ENCODE data around the gene UST. TPM values are rescaled to one million over a fixed set of nuclear protein-coding genes. Genes with fewer than 3 reads are reported as not detected.

The UST gene
- total RNA-seq, 1 experiment from 2014 or later, result 6.1 TPM

DNA sequence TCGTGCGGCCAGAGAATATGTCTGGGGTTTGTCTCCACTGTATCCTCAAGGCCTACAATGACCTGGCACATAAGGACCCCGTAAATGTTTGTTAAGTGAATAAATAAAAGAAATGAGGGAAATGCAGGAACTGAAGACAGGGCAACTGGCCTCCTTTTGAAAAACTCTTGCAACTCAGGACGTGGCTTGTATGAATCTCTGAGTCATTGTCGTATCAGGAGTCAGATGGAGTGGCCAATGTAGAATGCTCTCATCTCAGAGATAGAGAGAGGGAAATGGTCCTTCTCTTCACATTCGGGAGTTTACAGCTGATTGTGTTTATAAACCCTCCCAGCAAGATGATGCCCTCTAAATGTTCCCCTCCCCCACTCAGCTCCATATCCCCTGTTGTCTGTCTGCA is 57.1 kb downstream of the UST start:
- H3K4me2 ChIP-seq (ENCODE audit: low read length), result no peak overlapping the region
- TF ChIP-seq EGR1 (IDR thresholded peaks at IDR 0.05; ENCODE audit: low read depth) (no peak), ZNF274 (IDR thresholded peaks at IDR 0.05; ENCODE audit: low read depth, low read length) (no peak), YY1 (IDR thresholded peaks at IDR 0.05; ENCODE audit: extremely low read depth, insufficient replicate concordance, low read depth, low read length) (no peak), RAD21 (IDR thresholded peaks at IDR 0.05; ENCODE audit: low read depth) (no peak), JUND (IDR thresholded peaks at IDR 0.05) (no peak), FOSL1 (IDR thresholded peaks at IDR 0.05; ENCODE audit: low read depth) (no peak), POLR2AphosphoS5 (IDR thresholded peaks at IDR 0.05; ENCODE audit: low read depth, low read length) (no peak), SIN3A (IDR thresholded peaks at IDR 0.05; ENCODE audit: low read depth) (no peak), TCF7L2 (IDR thresholded peaks at IDR 0.05; ENCODE audit: borderline replicate concordance, extremely low read depth, insufficient read depth, insufficient read length) (no peak), EZH2phosphoT487 (IDR thresholded peaks at IDR 0.05; ENCODE audit: borderline replicate concordance) (no peak), SP1 (IDR thresholded peaks at IDR 0.05; ENCODE audit: low read depth) (no peak), CEBPB (IDR thresholded peaks at IDR 0.05; ENCODE audit: low read depth) (no peak), ELF1 (IDR thresholded peaks at IDR 0.05; ENCODE audit: borderline replicate concordance, low read depth) (no peak)
- TF ChIP-seq, protein P1, sequence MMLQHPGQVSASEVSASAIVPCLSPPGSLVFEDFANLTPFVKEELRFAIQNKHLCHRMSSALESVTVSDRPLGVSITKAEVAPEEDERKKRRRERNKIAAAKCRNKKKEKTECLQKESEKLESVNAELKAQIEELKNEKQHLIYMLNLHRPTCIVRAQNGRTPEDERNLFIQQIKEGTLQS (IDR thresholded peaks at IDR 0.05), result no peak
- TF ChIP-seq, protein P2, sequence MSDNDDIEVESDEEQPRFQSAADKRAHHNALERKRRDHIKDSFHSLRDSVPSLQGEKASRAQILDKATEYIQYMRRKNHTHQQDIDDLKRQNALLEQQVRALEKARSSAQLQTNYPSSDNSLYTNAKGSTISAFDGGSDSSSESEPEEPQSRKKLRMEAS (IDR thresholded peaks at IDR 0.05), result no peak
- TF ChIP-seq, protein P3, sequence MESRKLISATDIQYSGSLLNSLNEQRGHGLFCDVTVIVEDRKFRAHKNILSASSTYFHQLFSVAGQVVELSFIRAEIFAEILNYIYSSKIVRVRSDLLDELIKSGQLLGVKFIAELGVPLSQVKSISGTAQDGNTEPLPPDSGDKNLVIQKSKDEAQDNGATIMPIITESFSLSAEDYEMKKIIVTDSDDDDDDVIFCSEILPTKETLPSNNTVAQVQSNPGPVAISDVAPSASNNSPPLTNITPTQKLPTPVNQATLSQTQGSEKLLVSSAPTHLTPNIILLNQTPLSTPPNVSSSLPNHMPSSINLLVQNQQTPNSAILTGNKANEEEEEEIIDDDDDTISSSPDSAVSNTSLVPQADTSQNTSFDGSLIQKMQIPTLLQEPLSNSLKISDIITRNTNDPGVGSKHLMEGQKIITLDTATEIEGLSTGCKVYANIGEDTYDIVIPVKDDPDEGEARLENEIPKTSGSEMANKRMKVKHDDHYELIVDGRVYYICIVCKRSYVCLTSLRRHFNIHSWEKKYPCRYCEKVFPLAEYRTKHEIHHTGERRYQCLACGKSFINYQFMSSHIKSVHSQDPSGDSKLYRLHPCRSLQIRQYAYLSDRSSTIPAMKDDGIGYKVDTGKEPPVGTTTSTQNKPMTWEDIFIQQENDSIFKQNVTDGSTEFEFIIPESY (IDR thresholded peaks at IDR 0.05; ENCODE audit: extremely low read depth, insufficient replicate concordance, low read length), result no peak
- TF ChIP-seq, protein P4, sequence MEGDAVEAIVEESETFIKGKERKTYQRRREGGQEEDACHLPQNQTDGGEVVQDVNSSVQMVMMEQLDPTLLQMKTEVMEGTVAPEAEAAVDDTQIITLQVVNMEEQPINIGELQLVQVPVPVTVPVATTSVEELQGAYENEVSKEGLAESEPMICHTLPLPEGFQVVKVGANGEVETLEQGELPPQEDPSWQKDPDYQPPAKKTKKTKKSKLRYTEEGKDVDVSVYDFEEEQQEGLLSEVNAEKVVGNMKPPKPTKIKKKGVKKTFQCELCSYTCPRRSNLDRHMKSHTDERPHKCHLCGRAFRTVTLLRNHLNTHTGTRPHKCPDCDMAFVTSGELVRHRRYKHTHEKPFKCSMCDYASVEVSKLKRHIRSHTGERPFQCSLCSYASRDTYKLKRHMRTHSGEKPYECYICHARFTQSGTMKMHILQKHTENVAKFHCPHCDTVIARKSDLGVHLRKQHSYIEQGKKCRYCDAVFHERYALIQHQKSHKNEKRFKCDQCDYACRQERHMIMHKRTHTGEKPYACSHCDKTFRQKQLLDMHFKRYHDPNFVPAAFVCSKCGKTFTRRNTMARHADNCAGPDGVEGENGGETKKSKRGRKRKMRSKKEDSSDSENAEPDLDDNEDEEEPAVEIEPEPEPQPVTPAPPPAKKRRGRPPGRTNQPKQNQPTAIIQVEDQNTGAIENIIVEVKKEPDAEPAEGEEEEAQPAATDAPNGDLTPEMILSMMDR (IDR thresholded peaks at IDR 0.05 in 2 of 3, conservative IDR thresholded peaks at IDR 0.05 in 1 of 3; ENCODE audit: borderline replicate concordance in 1 of 3, insufficient read depth in 1 of 3, low read depth in 2 of 3, low read length in 2 of 3), result no peak
- H3K79me2 ChIP-seq (ENCODE audit: insufficient read depth, low read length), result no peaks in the 10 kb centered on the region
- no peak overlapping the region for H3K27ac ChIP-seq (ENCODE audit: low read depth, low read length)
- CTCF ChIA-PET, result no interaction called here
- H3K4me3 ChIP-seq (replicated peaks in 1 of 2; ENCODE audit: low read depth in 1 of 2, low read length in 2 of 2), result no peak overlapping the region
- RAD21 ChIA-PET (ENCODE audit: low non-redundant PET in 1 of 2, low total read pairs in 2 of 2, uncharacterized antibody in 2 of 2, unreplicated experiment in 2 of 2), result no interaction called here
- BruUV-seq (replicated peaks), result no TSS peak
- no peaks in the 10 kb centered on the region for H4K20me1 ChIP-seq (ENCODE audit: insufficient read depth)
- no peak for ATAC-seq
- no peaks in the 10 kb centered on the region for H3K9me3 ChIP-seq (ENCODE audit: control insufficient read depth in 1 of 2, insufficient read depth in 1 of 2, low read depth in 1 of 2, low read length in 2 of 2)
- POLR2A ChIA-PET, result no interaction called here
- no peak overlapping the region for H2AFZ ChIP-seq (ENCODE audit: low read depth, low read length, poor library complexity, severe bottlenecking)
- intact Hi-C loops (cut with micrococcal nuclease), result no loop called here
- no peaks in the 10 kb centered on the region for H3K4me1 ChIP-seq (ENCODE audit: control insufficient read depth in 1 of 2, insufficient read depth in 2 of 2, low read length in 2 of 2)
- H3K9ac ChIP-seq (ENCODE audit: low read length), result no peak overlapping the region
- no peaks in the 10 kb centered on the region for H3K27me3 ChIP-seq (ENCODE audit: insufficient read depth, low read length)
- H3K36me3 ChIP-seq (ENCODE audit: control insufficient read depth in 1 of 2, insufficient read depth in 2 of 2, low read length in 2 of 2), result no peaks in the 10 kb centered on the region
- no peak for DNase-seq (ENCODE audit: low read depth, low spot score)
- no peaks in the 10 kb centered on the region for H3K9me2 ChIP-seq (ENCODE audit: insufficient read depth)
